ENCODE measurements around the gene ELF3.

Gene ELF3

GRCh38 chr1:202045705-202046104 is 35.3 kb downstream of the ELF3 start:
- Histone ChIP-seq H3F3A (ENCODE audit: insufficient read depth) (no peaks in the 10 kb centered on the region), H3K27ac (ENCODE audit: low read depth, low read length) (no peak overlapping the region), H3K79me2 (ENCODE audit: insufficient read depth, low read length) (no peaks in the 10 kb centered on the region), H3K9me2 (replicated peaks; ENCODE audit: insufficient read depth, low read length) (no peaks in the 10 kb centered on the region), H2AFZ (ENCODE audit: low read depth, low read length, severe bottlenecking) (no peak overlapping the region), H3K9me3 (ENCODE audit: insufficient read depth, low read length) (no peaks in the 10 kb centered on the region), H4K20me1 (ENCODE audit: low read depth, low read length) (no peaks in the 10 kb centered on the region), H3K4me3 (ENCODE audit: insufficient read depth, low read length, poor library complexity, severe bottlenecking) (no peak overlapping the region), H3K9ac (ENCODE audit: low read length) (no peak overlapping the region), H3K27me3 (ENCODE audit: low read length) (no peaks in the 10 kb centered on the region), H3K4me2 (ENCODE audit: low read depth, low read length, poor library complexity, severe bottlenecking) (no peak overlapping the region), H3K36me3 (ENCODE audit: low read length) (no peaks in the 10 kb centered on the region)
- TF ChIP-seq EZH2phosphoT487 (conservative IDR thresholded peaks at IDR 0.05; ENCODE audit: low read length) (no peak), CTCF (IDR thresholded peaks at IDR 0.05; ENCODE audit: insufficient read depth, low read length, poor library complexity, severe bottlenecking) (no peak)

- no peak overlapping the region for H3K4me2 ChIP-seq (ENCODE audit: low read depth, low read length, poor library complexity, severe bottlenecking)
These were observed 35.8 kb downstream of the ELF3 start for GRCh38 chr1:202046227-202046626.

GRCh38 chr1:202046748-202047708 is 36.6 kb downstream of the ELF3 start:
- Histone ChIP-seq H3F3A (ENCODE audit: insufficient read depth) (no peaks in the 10 kb centered on the region), H3K27me3 (ENCODE audit: low read length) (no peaks in the 10 kb centered on the region), H3K27ac (ENCODE audit: low read depth, low read length) (no peak overlapping the region), H3K79me2 (ENCODE audit: insufficient read depth, low read length) (no peaks in the 10 kb centered on the region), H3K9ac (ENCODE audit: low read length) (no peak overlapping the region), H3K9me3 (ENCODE audit: insufficient read depth, low read length) (no peaks in the 10 kb centered on the region), H3K9me2 (replicated peaks; ENCODE audit: insufficient read depth, low read length) (no peaks in the 10 kb centered on the region), H3K36me3 (ENCODE audit: low read length) (no peaks in the 10 kb centered on the region), H3K4me2 (ENCODE audit: low read depth, low read length, poor library complexity, severe bottlenecking) (no peak overlapping the region), H2AFZ (ENCODE audit: low read depth, low read length, severe bottlenecking) (no peak overlapping the region), H4K20me1 (ENCODE audit: low read depth, low read length) (no peaks in the 10 kb centered on the region), H3K4me3 (ENCODE audit: insufficient read depth, low read length, poor library complexity, severe bottlenecking) (no peak overlapping the region)
- TF ChIP-seq EZH2phosphoT487 (conservative IDR thresholded peaks at IDR 0.05; ENCODE audit: low read length): no peak

More at GRCh38 chr1:202046227-202046626, 35.8 kb downstream of the ELF3 start:
- TF ChIP-seq EZH2phosphoT487 (conservative IDR thresholded peaks at IDR 0.05; ENCODE audit: low read length) (no peak), CTCF (IDR thresholded peaks at IDR 0.05; ENCODE audit: insufficient read depth, low read length, poor library complexity, severe bottlenecking) (no peak)
- Histone ChIP-seq H3K36me3 (ENCODE audit: low read length) (no peaks in the 10 kb centered on the region), H3K9ac (ENCODE audit: low read length) (no peak overlapping the region), H4K20me1 (ENCODE audit: low read depth, low read length) (no peaks in the 10 kb centered on the region), H3K27ac (ENCODE audit: low read depth, low read length) (no peak overlapping the region), H3K27me3 (ENCODE audit: low read length) (no peaks in the 10 kb centered on the region), H3F3A (ENCODE audit: insufficient read depth) (no peaks in the 10 kb centered on the region), H3K9me2 (replicated peaks; ENCODE audit: insufficient read depth, low read length) (no peaks in the 10 kb centered on the region), H3K9me3 (ENCODE audit: insufficient read depth, low read length) (no peaks in the 10 kb centered on the region), H2AFZ (ENCODE audit: low read depth, low read length, severe bottlenecking) (no peak overlapping the region), H3K79me2 (ENCODE audit: insufficient read depth, low read length) (no peaks in the 10 kb centered on the region), H3K4me3 (ENCODE audit: insufficient read depth, low read length, poor library complexity, severe bottlenecking) (no peak overlapping the region)

GRCh38 chr1:202047977-202048376 is 37.6 kb downstream of the ELF3 start:
- H3K4me3 ChIP-seq (ENCODE audit: insufficient read depth, low read length, poor library complexity, severe bottlenecking): no peak overlapping the region
- no peak overlapping the region for H3K4me2 ChIP-seq (ENCODE audit: low read depth, low read length, poor library complexity, severe bottlenecking)
- H3K9me2 ChIP-seq (replicated peaks; ENCODE audit: insufficient read depth, low read length): no peaks in the 10 kb centered on the region
- H4K20me1 ChIP-seq (ENCODE audit: low read depth, low read length): no peaks in the 10 kb centered on the region
- H3K79me2 ChIP-seq (ENCODE audit: insufficient read depth, low read length): no peaks in the 10 kb centered on the region
- no peak overlapping the region for H2AFZ ChIP-seq (ENCODE audit: low read depth, low read length, severe bottlenecking)
- H3K27ac ChIP-seq (ENCODE audit: low read depth, low read length): no peak overlapping the region
- H3K36me3 ChIP-seq (ENCODE audit: low read length): no peaks in the 10 kb centered on the region
- no peak for TF ChIP-seq CTCF (IDR thresholded peaks at IDR 0.05; ENCODE audit: insufficient read depth, low read length, poor library complexity, severe bottlenecking)
- TF ChIP-seq EZH2phosphoT487 (conservative IDR thresholded peaks at IDR 0.05; ENCODE audit: low read length): no peak
- H3K9ac ChIP-seq (ENCODE audit: low read length): no peak overlapping the region
- no peaks in the 10 kb centered on the region for H3K27me3 ChIP-seq (ENCODE audit: low read length)
- no peaks in the 10 kb centered on the region for H3K9me3 ChIP-seq (ENCODE audit: insufficient read depth, low read length)
- H3F3A ChIP-seq (ENCODE audit: insufficient read depth): no peaks in the 10 kb centered on the region
